Mucosa of rectum (tissue), 2 donors: ENCODE measurements around the gene C16orf54.
"Not testable (repeated sequence)": the region's sequence is repeated elsewhere in the genome, so short reads cannot be mapped to it uniquely, and the experiment has no call there.

Experiments used
- H3K27ac ChIP-seq, 2 donors: one replicate each; pipeline ENCODE4 v1.7.0; 2013; ENCODE audit warnings: inconsistent platforms in 2 of 2, low read depth in 2 of 2, low read length in 2 of 2
- H3K27me3 ChIP-seq, 2 donors: one replicate each; pipeline ENCODE4 v1.7.0; 2013; ENCODE audit warnings: low read length in 2 of 2; ENCODE audit not compliant: control insufficient read depth in 2 of 2, insufficient read depth in 2 of 2
- H3K36me3 ChIP-seq, 2 donors: one replicate each; pipeline ENCODE4 v1.7.0; 2013; ENCODE audit warnings: low read length in 2 of 2; ENCODE audit not compliant: control insufficient read depth in 2 of 2, insufficient read depth in 2 of 2
- H3K4me1 ChIP-seq, 2 donors: one replicate each; pipeline ENCODE4 v1.7.0; 2013; ENCODE audit warnings: low read length in 2 of 2, mild to moderate bottlenecking in 1 of 2; ENCODE audit not compliant: control insufficient read depth in 2 of 2, insufficient read depth in 2 of 2
- H3K4me3 ChIP-seq, 2 donors: one replicate each; pipeline ENCODE4 v1.7.0; 2013; ENCODE audit warnings: low read length in 2 of 2
- H3K9ac ChIP-seq, 2 donors: one replicate each; pipeline ENCODE4 v1.7.0; 2013; ENCODE audit warnings: low read length in 2 of 2, low read depth in 1 of 2, mild to moderate bottlenecking in 1 of 2
- H3K9me3 ChIP-seq, 2 donors: one replicate each; pipeline ENCODE4 v1.7.0; 2013; ENCODE audit warnings: low read length in 2 of 2; ENCODE audit not compliant: control insufficient read depth in 2 of 2
- donor health status: healthy.
- donor health status: Normal muscosa, but diverticular disease.

C16orf54 gene

GRCh38 chr16:29745853-29746345 lies at the start of gene C16orf54:
Gene C16orf54, minus strand, starts transcription at chr16:29745990. Its CDS starts 1,039 bp downstream, at chr16:29744951.
- Histone ChIP-seq H3K27ac (peak within 1 kb of the TSS; percentile 64 to 77), H3K36me3 (no peaks in the 10 kb centered on the region), H3K9ac (peak within 1 kb of the TSS; percentile 47 to 52), H3K27me3 (no peaks in the 10 kb centered on the region), H3K4me3 (peak within 1 kb of the TSS; percentile 65 to 78), H3K4me1 (peaks cover 31 to 53% of the 10 kb centered on the region in 2 donors), H3K9me3 (no peaks in the 10 kb centered on the region)

GRCh38 chr16:29794231-29794710 lies 48.5 kb upstream of the C16orf54 start:
- H3K9ac ChIP-seq, result no peak overlapping the region
- peaks cover 18 to 26% of the 10 kb centered on the region in 2 donors for H3K36me3 ChIP-seq
- no peaks in the 10 kb centered on the region for H3K9me3 ChIP-seq
- H3K27ac ChIP-seq, result no peak overlapping the region
- H3K4me3 ChIP-seq, result no peak overlapping the region
- H3K27me3 ChIP-seq, result no peaks in the 10 kb centered on the region
- H3K4me1 ChIP-seq, result peaks cover 9 to 20% of the 10 kb centered on the region in 2 donors

GRCh38 chr16:29793153-29793552 lies 47.4 kb upstream of the C16orf54 start:
- not testable (repeated sequence) for H3K9me3 ChIP-seq, H3K4me3 ChIP-seq, H3K27ac ChIP-seq, H3K27me3 ChIP-seq, H3K9ac ChIP-seq
- peaks cover 9 to 20% of the 10 kb centered on the region in 2 donors for H3K4me1 ChIP-seq
- peaks cover 7 to 15% of the 10 kb centered on the region in 2 donors for H3K36me3 ChIP-seq

- Histone ChIP-seq H3K9ac (peak overlapping the region in 1 of 2 donors; percentile 87), H3K4me1 (peaks cover 9 to 20% of the 10 kb centered on the region in 2 donors), H3K27me3 (no peaks in the 10 kb centered on the region), H3K36me3 (peaks cover 0 to 6% of the 10 kb centered on the region in 2 donors), H3K9me3 (no peaks in the 10 kb centered on the region), H3K27ac (no peak overlapping the region), H3K4me3 (peak overlapping the region; percentile 94 to 99)
These were observed 46.3 kb upstream of the C16orf54 start for GRCh38 chr16:29791845-29792807.

GRCh38 chr16:29790949-29791844 lies 45.4 kb upstream of the C16orf54 start:
- Histone ChIP-seq H3K36me3 (no peaks in the 10 kb centered on the region), H3K27ac (peak overlapping the region; percentile 63 to 77), H3K27me3 (no peaks in the 10 kb centered on the region), H3K9me3 (no peaks in the 10 kb centered on the region), H3K4me1 (peaks cover 9 to 20% of the 10 kb centered on the region in 2 donors), H3K9ac (peak overlapping the region; percentile 74 to 87), H3K4me3 (peak overlapping the region; percentile 94 to 99)

- no peaks in the 10 kb centered on the region for H3K9me3 ChIP-seq
- H3K4me1 ChIP-seq, result peaks cover 9 to 22% of the 10 kb centered on the region in 2 donors
- H3K27me3 ChIP-seq, result no peaks in the 10 kb centered on the region
- peak within 1 kb of the TSS; percentile 80 to 94 for H3K27ac ChIP-seq
- no peaks in the 10 kb centered on the region for H3K36me3 ChIP-seq
- peak within 1 kb of the TSS; percentile 94 to 99 for H3K4me3 ChIP-seq
- peak within 1 kb of the TSS; percentile 87 to 96 for H3K9ac ChIP-seq
These were observed 44.6 kb upstream of the C16orf54 start, which contains the start of gene KIF22 for GRCh38 chr16:29790183-29790948. Gene KIF22, plus strand, starts transcription at chr16:29790751. Its CDS starts 9 bp downstream, at chr16:29790760.

- H3K4me3 ChIP-seq, result peak overlapping the region; percentile 82 to 99
These were observed 44.0 kb upstream of the C16orf54 start for GRCh38 chr16:29789775-29790182.

GRCh38 chr16:29787155-29787554 lies 41.4 kb upstream of the C16orf54 start:
- H3K4me1 ChIP-seq, result peaks cover 5 to 17% of the 10 kb centered on the region in 2 donors

More at GRCh38 chr16:29789775-29790182, 44.0 kb upstream of the C16orf54 start:
- Histone ChIP-seq H3K27me3 (no peaks in the 10 kb centered on the region), H3K9ac (peak overlapping the region; percentile 75 to 96), H3K4me1 (peaks cover 9 to 23% of the 10 kb centered on the region in 2 donors), H3K9me3 (no peaks in the 10 kb centered on the region), H3K36me3 (no peaks in the 10 kb centered on the region), H3K27ac (peak overlapping the region; percentile 80 to 94)

GRCh38 chr16:29784901-29785500 lies 39.2 kb upstream of the C16orf54 start:
- Histone ChIP-seq H3K27ac (no peak overlapping the region), H3K9ac (peak overlapping the region in 1 of 2 donors; percentile 14), H3K9me3 (no peaks in the 10 kb centered on the region), H3K4me3 (peak overlapping the region in 1 of 2 donors; percentile 27), H3K4me1 (peaks cover 3 to 5% of the 10 kb centered on the region in 2 donors), H3K27me3 (no peaks in the 10 kb centered on the region), H3K36me3 (peaks cover 0 to 5% of the 10 kb centered on the region in 2 donors)

More at GRCh38 chr16:29787155-29787554, 41.4 kb upstream of the C16orf54 start:
- H3K36me3 ChIP-seq, H3K4me3 ChIP-seq, H3K27ac ChIP-seq, H3K27me3 ChIP-seq, H3K9me3 ChIP-seq, H3K9ac ChIP-seq: not testable (repeated sequence)
